NCI-H524 (cell line): ENCODE measurements around the gene AATK.

Experiments
- DNase-seq, 2 experiments: peaks; one replicate each; lab custom pipeline; 2025; lab: John Stamatoyannopoulos, UW

AATK gene

DNA sequence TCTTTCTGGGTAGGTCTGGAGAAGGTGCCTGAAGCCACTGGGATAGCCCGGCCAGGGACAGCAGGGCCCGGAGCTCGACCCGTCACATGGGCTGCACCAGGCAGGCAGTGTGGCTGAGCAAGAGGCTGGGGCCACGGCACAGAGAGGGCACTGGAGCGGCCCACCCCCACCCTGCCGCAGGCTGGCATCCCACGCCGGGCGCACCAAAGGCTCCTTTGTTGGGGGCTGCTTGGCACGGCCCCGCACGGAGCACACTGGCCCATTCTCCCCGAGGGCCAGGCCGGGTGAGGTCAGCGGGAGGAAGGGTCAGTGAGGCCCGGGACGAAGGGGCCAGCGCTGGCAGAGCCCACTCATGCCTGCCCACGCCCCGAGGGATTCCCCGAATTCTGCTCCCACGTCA, 37.2 kb downstream of the AATK start:
- no peak for DNase-seq

- DNase-seq: no peak
Measured at GRCh38 chr17:81128338-81128737, 37.7 kb downstream of the AATK start.

- no peak for DNase-seq
Measured at GRCh38 chr17:81127526-81128177, 38.4 kb downstream of the AATK start.

GRCh38 chr17:81127133-81127455, 38.9 kb downstream of the AATK start:
- no peak for DNase-seq

DNA sequence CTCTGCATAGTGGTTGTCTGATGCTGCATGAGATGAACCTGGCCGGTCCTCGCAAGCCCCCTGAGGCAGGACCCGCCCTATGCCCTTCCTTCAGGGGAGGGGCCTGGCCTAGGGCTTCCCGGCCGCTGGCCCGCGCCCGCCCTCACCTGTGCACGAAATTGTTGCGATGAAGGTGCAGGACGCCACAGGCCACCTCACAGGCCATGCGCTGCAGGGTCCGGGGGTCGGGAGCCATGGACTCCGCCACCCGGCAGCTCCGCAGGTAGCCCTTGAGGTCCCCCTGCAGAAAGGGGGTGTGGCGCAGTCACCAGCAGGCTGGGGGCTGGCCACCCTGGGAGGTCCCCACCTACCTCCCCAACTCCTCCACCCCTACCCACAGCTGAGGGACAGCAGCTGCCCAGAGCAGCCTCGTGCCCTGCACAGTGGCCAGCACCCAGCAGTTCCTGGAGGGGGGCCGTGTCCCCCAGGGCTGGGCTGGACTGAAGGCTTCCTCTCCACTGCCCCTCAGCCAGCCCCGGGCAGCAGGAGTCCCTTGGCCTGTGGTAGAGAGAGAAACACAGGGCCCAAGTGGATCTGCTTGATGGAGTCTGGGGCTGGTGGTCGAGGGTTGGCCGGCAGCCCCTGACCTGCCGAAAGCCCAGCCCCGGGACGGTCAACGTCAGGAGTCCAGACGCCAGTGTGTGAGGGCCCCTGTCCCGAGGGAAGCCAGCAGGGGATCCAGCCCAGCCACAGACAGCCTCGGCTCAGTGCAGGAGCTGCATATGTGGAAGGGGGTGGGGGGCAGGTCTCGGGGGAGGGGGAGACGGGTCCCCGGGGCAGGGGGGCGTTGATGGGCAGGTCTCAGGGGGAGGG, 39.5 kb downstream of the AATK start:
- DNase-seq: no peak

GRCh38 chr17:81125573-81126081, 40.4 kb downstream of the AATK start:
- peak in 1 of 2 experiments; percentile 30 for DNase-seq

DNA sequence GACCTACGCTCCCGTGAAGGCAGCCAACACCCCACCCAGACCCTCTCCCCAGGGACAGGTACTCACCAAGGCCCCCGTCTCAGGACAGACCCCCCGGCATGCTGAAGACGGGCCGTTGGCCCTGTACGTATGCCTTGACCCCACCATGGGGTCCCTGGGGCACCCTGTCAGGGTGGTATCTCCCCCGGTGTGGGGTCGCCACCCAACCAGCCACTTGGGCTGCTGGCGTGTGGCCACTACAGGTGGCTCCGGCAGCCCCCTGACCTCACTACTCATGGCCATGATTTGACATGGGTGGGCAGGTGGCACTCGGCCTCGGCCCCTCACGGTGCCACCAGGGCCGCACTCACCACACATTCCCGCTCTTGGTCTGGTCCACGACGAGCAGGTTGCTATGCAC, 41.6 kb downstream of the AATK start:
- DNase-seq: no peak

DNA sequence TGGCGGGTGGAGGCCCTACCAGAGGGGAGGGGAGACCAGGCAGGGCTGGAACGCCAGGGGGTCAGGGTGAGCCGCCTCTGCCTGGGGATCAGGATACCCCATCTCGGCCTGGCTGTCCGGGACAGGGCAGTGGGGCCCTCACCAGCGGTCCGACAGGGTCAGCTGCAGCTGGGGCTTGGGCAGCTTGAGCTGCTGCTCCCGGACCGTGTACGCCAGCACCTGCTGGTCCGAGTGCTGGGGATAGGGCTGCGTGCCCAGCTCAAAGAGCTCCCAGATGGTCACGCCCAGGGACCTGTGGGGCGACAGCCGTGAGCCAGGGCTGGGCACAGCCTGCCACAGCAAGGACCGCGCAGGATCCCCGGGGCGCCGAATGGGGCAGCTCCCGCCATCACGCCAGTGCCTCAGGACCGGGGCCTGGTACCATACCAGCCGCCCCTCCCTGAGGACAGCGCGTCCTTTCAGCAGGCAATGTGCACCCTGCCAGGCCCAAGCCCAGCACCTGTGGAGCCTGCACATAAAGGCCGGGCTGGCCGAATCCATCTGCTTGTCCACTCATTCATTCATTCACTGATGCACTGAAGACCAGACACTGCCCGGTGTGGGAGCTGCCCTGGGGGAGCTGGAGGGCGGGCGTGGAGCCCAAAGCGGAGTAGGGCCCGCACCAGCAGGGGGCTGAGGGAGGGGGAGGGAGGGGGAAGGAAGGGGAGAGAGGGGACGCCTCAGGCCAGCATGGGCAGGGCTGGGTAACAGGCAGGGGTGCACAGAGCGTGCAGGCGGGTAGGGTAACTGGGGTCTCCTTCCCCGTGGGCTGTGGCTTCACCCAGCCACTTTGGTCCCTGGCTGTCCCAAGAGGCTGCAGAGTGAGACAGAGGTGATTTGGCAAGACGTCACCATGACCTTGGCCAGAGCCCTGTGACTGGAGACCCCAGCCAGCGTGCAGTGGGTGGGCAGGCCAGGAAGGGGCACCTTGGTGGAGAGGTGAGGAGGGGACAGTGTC, 42.7 kb downstream of the AATK start:
- DNase-seq: no peak

DNA sequence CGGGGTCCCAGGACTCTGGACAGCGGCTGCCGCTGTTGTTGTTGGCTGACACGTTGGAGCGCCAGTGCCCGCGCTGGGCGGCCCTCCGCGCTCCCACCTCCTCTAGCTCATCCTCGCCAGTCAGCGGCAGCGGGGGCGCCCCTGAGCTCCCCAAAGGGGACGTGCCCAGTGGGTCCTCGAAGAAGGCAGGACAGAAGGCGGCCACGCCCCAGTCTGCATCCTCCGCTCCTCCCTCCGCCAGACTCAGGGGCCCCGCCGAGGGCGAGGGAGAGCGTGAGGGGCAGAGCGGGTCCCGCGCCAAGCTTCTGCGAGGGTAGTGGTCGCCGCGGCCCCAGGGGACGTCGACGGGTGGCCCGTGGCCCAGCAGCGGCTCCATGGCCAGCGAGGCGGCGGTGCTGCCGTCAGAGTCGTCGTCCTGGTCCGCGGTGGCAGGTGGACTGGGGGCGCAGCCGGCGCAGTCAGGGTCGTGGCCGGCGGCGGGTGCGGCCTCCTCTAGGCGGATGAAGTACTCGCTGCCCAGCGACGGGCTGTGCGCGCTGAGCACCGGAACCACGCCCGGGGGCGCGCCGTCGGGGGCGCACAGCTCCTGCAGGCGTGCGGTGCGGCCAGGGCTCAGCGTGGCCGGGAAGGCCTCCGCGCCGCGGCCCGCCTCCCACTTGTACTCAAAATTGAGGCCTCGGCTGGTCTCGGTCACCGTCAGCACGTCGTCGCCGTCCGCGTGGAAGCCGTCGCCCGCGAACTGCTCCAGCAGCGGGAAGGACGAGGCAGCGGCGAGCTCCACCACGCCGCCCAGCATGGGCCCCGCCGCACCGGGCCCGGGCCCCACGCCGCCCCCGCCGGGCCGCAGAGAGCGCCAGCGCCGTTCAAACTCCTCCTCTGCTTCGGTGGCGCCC, 43.9 kb downstream of the AATK start:
- DNase-seq: no peak

GRCh38 chr17:81120695-81121621, 45.1 kb downstream of the AATK start:
- no peak for DNase-seq

DNA sequence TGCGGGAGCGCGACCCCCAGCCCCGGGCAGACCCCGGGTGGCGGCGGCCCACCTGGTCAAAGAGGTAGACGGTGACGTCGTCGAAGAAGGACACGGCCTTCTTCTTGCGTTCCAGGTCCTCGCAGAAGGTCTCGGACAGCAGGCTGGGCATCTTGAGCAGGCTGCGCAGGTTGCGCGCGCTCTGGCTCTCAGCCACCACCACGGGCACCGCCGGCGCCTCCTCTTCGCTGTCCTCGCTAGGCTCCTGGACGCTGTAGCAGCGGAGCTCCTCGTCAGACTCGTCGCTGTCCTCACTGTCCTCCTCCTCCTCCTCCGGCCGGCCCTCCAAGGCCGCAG, 45.9 kb downstream of the AATK start:
- DNase-seq: no peak

DNA sequence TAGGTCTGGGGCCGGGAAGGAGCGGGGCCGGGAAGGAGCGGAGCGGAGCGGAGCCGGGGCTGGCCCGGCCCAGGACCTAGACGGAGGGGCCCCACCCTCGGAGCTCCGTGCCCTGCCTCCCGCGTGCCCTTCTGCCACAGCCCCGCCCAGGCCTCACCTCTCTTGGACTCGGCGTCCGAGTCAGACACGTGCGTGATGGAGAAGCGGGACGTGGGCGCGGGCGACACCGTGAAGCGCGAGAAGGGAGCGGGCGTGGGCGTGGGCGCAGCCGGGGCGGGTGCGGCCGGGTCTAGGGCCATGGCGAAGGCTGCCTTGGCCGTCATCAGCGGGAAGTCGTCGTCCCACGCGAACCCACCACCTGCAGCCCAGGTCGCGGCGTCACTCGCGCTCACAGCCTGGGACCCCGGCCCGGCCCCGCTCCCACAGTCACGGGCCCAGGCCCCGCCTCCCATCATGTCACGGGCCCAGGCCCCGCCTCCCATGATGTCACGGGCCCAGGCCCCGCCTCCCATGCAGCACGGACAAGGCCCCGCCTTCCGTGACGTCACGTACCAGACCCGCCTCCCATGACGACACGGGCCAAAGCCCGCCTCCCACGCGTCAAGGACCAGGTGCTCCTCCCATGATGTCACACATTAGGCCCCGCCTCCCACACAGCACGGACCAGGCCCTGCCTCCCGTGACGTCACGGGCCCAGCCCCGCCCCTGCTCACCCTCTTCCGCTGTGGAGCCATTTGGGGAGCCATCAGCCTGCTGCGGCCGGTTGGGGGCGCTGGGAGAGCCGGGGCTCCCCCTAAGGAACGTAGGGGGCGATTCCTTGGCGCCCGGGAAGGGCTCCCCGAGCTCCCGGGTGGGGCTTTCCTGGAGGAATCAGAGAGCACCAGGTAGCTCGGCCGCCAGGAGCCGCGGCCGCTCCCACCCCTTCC, 46.5 kb downstream of the AATK start:
- peak in 1 of 2 experiments; percentile 33 for DNase-seq

DNA sequence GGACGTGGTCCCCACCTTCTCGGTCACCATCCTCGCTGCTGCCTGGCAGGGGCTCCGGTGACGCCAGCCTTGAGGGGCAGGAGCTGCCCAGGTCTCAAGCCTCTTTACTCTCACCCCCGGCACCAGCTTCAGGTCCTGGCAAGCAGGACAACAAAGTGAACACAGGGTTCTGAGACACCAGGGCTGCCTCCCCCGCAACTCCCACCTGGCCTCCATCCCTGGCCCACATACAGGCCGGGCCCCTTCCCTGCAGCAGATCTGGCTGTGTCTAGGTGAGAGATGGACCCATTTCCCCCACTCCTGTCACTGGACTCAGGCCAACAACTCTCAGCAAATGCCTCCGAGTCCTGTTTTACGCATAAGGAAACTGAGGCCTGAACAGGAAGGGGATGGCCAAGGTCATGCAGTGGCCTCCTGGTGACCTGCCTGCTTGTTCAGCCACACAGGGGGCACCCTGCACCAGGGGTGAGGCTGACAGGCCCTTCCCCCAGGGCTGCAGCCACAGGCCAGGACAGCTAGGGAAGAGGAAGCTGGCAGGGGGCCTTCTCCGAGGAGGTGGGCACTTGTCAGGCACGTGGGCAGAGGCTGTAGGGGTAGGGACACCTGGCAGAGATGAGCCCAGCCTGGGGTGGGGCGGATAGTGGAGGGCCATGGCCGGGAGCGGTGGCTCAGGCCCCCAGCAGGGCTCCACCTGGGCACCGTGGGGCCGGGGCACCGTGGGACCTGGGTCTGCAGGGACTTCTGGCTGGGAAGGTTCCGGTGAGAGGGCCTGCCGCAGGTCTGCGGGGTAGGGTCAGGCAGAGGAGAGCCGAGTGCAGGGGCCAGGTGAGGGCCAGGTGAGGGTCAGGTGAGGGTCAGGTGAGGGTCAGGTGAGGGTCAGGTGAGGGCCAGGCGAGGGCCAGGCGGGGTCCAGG, 47.5 kb downstream of the AATK start:
- DNase-seq: no peak

- DNase-seq: no peak
Measured at GRCh38 chr17:81117672-81118198, 48.3 kb downstream of the AATK start.

DNA sequence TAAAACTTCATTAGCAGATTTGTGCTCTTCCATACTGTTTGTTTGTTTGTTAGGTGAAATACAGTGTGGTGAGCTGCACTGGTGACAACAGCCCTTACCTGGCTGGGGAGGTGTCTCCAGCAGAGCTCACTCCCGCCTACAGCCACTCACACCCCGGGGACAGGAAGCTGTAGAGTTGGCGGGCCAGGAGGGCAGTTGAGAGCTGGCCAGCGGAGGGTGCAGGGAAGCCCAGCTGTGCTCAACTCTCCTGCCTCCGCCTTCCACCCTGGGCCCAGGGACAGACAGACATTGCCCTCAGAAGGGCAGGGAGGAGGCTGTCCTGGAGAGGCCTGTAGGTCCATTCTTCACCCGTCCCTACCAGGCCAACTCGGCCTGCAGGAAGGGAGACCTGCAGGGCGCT, 49.3 kb downstream of the AATK start:
- no peak for DNase-seq

DNA sequence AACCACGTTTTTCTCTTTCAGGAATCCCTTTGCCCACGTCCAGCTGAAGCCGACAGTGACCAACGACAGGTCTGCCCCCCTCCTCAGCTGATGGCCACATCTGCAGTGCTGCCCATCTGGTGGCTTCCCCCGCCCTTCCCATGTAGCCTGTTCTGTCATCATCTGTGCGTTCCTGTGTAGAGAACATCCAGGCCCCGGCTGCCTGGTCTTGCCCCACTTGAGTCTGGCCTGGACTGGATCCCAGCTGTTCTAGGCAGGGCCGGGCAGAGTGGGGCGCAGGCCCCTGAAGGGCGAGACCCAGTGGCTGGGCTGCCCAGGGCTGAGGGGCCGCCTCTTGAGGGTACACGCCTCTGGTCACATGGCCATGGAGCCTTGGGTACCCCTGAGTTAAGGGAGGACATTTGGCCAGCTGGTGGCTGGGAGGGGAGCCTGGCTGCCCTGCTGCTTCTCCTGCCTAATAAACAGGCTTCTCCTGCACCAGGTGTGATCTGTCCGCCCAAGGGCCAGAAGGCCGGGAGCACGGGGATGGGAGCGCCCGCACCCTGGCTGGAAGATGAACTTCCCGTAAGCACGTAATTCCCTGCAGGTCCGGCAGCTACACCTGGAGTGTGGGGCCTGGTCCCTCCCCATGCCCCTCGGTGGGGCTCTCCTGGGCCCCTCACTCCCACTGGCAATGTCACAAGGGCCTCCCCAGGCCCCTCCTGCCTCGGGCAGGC, 50.1 kb downstream of the AATK start:
- peak in 1 of 2 experiments; percentile 63 for DNase-seq

GRCh38 chr17:81115219-81115618, 50.8 kb downstream of the AATK start:
- no peak for DNase-seq
